HEK293 (cell line): ENCODE measurements around the gene FBXO42.

ENCODE experiments used
- EGR2 ChIP-seq: fragments of 450-650 bp; formaldehyde crosslinking; IDR thresholded peaks from 2 replicates; pipeline ENCODE4 v1.5.1; 2016; ENCODE audit warnings: low read depth, missing biosample characterization, missing genetic modification characterization
- HOXA7 ChIP-seq: sonication (generic); formaldehyde crosslinking; IDR thresholded peaks from 2 replicates; pipeline ENCODE4 v1.8.1; 2022; ENCODE audit warnings: missing genetic modification reagents, borderline replicate concordance
- KLF1 ChIP-seq: fragments of 450-650 bp; formaldehyde crosslinking; IDR thresholded peaks from 2 replicates; pipeline ENCODE4 v1.5.1; 2016; ENCODE audit warnings: missing biosample characterization, missing genetic modification characterization
- KLF8 ChIP-seq: fragments of 450-650 bp; formaldehyde crosslinking; IDR thresholded peaks from 2 replicates; pipeline ENCODE4 v1.5.1; 2016; ENCODE audit warnings: missing biosample characterization, missing genetic modification characterization
- SETDB1 ChIP-seq: IDR thresholded peaks from one replicate; pipeline ENCODE4 v1.6.1; 2017; ENCODE audit warnings: mild to moderate bottlenecking, low read length, moderate library complexity, mixed read lengths; ENCODE audit not compliant: insufficient read length
- ZBTB1 ChIP-seq: fragments of 450-650 bp; formaldehyde crosslinking; IDR thresholded peaks from 2 replicates; pipeline ENCODE4 v1.5.1; 2016; ENCODE audit warnings: missing biosample characterization, missing genetic modification characterization
- ZBTB17 ChIP-seq: fragments of 450-650 bp; formaldehyde crosslinking; IDR thresholded peaks from 2 replicates; pipeline ENCODE4 v1.5.1; 2016; ENCODE audit warnings: missing biosample characterization, missing genetic modification characterization
- ZBTB7A ChIP-seq: fragments of 450-650 bp; formaldehyde crosslinking; IDR thresholded peaks from 2 replicates; pipeline ENCODE4 v1.5.1; 2016; ENCODE audit warnings: low read depth, missing biosample characterization, missing genetic modification characterization
- ZNF121 ChIP-seq: fragments of 450-650 bp; formaldehyde crosslinking; IDR thresholded peaks from 2 replicates; pipeline ENCODE4 v1.5.1; 2016; ENCODE audit warnings: missing biosample characterization, missing genetic modification characterization
- ZNF174 ChIP-seq: fragments of 450-650 bp; formaldehyde crosslinking; IDR thresholded peaks from 2 replicates; pipeline ENCODE4 v1.5.0; 2017; ENCODE audit warnings: missing biosample characterization, mild to moderate bottlenecking, missing genetic modification characterization
- ZNF292 ChIP-seq: fragments of 450-650 bp; formaldehyde crosslinking; IDR thresholded peaks from 2 replicates; pipeline ENCODE4 v1.5.1; 2016; ENCODE audit warnings: low read depth, missing biosample characterization, missing genetic modification characterization, borderline replicate concordance
- ZNF37A ChIP-seq: fragments of 450-650 bp; IDR thresholded peaks from 2 replicates; pipeline ENCODE4 v1.5.1; 2018; ENCODE audit warnings: missing biosample characterization, missing genetic modification characterization
- ZNF416 ChIP-seq: fragments of 450-650 bp; formaldehyde crosslinking; IDR thresholded peaks from 2 replicates; pipeline ENCODE4 v1.5.1; 2016; ENCODE audit warnings: missing biosample characterization, missing genetic modification characterization
- ZNF560 ChIP-seq: fragments of 450-650 bp; formaldehyde crosslinking; IDR thresholded peaks from 2 replicates; pipeline ENCODE4 v1.5.1; 2017; ENCODE audit warnings: missing biosample characterization, missing genetic modification characterization, borderline replicate concordance
- ZNF660 ChIP-seq: fragments of 450-650 bp; IDR thresholded peaks from 2 replicates; pipeline ENCODE4 v1.5.1; 2018; ENCODE audit warnings: missing biosample characterization, mild to moderate bottlenecking, missing genetic modification characterization
- ZNF664 ChIP-seq: fragments of 450-650 bp; formaldehyde crosslinking; IDR thresholded peaks from 2 replicates; pipeline ENCODE4 v1.5.1; 2016; ENCODE audit warnings: missing biosample characterization, missing genetic modification characterization
- ZNF701 ChIP-seq: fragments of 450-650 bp; formaldehyde crosslinking; IDR thresholded peaks from 2 replicates; pipeline ENCODE4 v1.5.1; 2016; ENCODE audit warnings: missing biosample characterization, missing genetic modification characterization
- ZNF768 ChIP-seq: fragments of 450-650 bp; formaldehyde crosslinking; IDR thresholded peaks from 2 replicates; pipeline ENCODE4 v1.5.1; 2018; ENCODE audit warnings: missing biosample characterization, mild to moderate bottlenecking, missing genetic modification characterization
- ZSCAN16 ChIP-seq: fragments of 450-650 bp; formaldehyde crosslinking; IDR thresholded peaks from 2 replicates; pipeline ENCODE4 v1.5.1; 2016; ENCODE audit warnings: missing biosample characterization, missing genetic modification characterization
- TF ChIP-seq, protein P1 (sequence below): fragments of 450-650 bp; formaldehyde crosslinking; IDR thresholded peaks from 2 replicates; pipeline ENCODE4 v1.5.1; 2016; ENCODE audit warnings: missing biosample characterization, missing genetic modification characterization, low read depth
- TF ChIP-seq, protein P2 (sequence below): fragments of 450-650 bp; formaldehyde crosslinking; IDR thresholded peaks from 2 replicates; pipeline ENCODE4 v1.5.1; 2016; ENCODE audit warnings: missing biosample characterization, missing genetic modification characterization
- TF ChIP-seq, protein P3 (sequence below): IDR thresholded peaks from 2 replicates; pipeline ENCODE4 v1.6.1; 2011; ENCODE audit warnings: mild to moderate bottlenecking, low read depth, low read length, borderline replicate concordance
- TF ChIP-seq, protein P4 (sequence below): fragments of 450-650 bp; formaldehyde crosslinking; IDR thresholded peaks from 2 replicates; pipeline ENCODE4 v1.5.1; 2017; ENCODE audit warnings: missing biosample characterization, missing genetic modification characterization
- TF ChIP-seq, protein P5 (sequence below): fragments of 450-650 bp; formaldehyde crosslinking; conservative IDR thresholded peaks from 2 replicates; pipeline ENCODE4 v1.5.1; 2016; ENCODE audit warnings: low read depth, missing biosample characterization, missing genetic modification characterization
- TF ChIP-seq, protein P6 (sequence below): fragments of 450-650 bp; formaldehyde crosslinking; IDR thresholded peaks from 2 replicates; pipeline ENCODE4 v1.5.1; 2016; ENCODE audit warnings: missing biosample characterization, missing genetic modification characterization

Gene FBXO42

DNA sequence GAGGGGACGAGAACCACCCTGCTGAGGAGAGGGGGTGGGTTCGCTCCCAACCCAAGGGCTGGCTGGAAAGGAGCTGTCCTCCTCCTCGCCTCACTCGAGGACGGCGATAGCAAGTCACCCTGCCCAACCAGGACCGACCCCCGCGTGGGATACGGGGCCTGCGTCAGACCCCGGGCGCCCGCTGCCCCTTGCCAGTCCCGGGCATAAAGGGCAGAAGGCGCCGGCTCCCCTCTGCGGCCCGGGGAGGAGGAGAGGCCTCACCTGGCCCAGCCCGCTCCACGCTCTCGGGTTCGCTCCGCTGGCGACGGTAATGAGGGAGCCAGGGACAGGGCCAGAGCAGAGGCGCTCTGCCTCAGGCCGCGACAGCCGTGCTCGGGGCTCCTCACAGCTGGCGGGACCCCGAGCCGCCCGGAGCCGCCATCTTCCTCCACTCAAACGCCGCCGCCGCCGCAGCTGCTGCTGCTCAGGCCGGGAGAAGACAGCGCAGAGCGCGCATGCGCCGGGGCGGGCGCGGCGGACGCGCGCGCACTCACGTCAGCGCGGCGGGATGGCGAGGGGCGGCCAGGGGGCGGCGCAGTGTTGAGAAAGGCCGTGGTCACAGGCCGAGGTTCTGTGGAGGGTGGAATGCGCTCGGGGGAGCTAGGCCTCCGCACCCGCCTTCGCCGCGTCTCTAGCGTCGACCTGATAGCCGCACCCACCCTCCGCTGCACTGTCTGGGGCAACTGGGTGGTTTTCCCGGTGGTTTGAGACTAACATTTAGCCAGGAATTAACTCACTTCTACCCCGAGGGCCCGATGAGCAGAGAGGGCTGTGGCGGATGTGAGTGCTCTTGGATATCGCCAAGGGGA is at the start of gene FBXO42 (continued):
- TF ChIP-seq HOXA7 (CRISPR knock-in tag) (no peak), ZNF292 (tag by site-specific recombination) (no peak), ZNF37A (tag by site-specific recombination) (no peak), KLF1 (peak; percentile 20; the same call in 1 of the 2 replicates), ZSCAN16 (tag by site-specific recombination) (no peak), ZNF701 (0 out of 2 replicates have a peak, but pooled peaks have one; percentile 19), EGR2 (tag by site-specific recombination) (peak; percentile 77), ZNF768 (tag by site-specific recombination) (no peak), KLF8 (tag by site-specific recombination) (peak; percentile 77), SETDB1 (no peak), ZNF174 (tag by site-specific recombination) (no peak), ZBTB17 (peak; percentile 47), ZNF560 (tag by site-specific recombination) (peak; percentile 43; the same call in 1 of the 2 replicates), ZNF121 (tag by site-specific recombination) (no peak), ZNF664 (tag by site-specific recombination) (no peak), ZBTB1 (tag by site-specific recombination) (no peak), ZBTB7A (tag by site-specific recombination) (peak; percentile 46; the same call in 1 of the 2 replicates), ZNF416 (tag by site-specific recombination) (no peak), ZNF660 (tag by site-specific recombination) (peak; percentile 86; the same call in 1 of the 2 replicates)
- TF ChIP-seq, protein P1, sequence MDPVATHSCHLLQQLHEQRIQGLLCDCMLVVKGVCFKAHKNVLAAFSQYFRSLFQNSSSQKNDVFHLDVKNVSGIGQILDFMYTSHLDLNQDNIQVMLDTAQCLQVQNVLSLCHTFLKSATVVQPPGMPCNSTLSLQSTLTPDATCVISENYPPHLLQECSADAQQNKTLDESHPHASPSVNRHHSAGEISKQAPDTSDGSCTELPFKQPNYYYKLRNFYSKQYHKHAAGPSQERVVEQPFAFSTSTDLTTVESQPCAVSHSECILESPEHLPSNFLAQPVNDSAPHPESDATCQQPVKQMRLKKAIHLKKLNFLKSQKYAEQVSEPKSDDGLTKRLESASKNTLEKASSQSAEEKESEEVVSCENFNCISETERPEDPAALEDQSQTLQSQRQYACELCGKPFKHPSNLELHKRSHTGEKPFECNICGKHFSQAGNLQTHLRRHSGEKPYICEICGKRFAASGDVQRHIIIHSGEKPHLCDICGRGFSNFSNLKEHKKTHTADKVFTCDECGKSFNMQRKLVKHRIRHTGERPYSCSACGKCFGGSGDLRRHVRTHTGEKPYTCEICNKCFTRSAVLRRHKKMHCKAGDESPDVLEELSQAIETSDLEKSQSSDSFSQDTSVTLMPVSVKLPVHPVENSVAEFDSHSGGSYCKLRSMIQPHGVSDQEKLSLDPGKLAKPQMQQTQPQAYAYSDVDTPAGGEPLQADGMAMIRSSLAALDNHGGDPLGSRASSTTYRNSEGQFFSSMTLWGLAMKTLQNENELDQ (tag by site-specific recombination), result no peak
- TF ChIP-seq, protein P2, sequence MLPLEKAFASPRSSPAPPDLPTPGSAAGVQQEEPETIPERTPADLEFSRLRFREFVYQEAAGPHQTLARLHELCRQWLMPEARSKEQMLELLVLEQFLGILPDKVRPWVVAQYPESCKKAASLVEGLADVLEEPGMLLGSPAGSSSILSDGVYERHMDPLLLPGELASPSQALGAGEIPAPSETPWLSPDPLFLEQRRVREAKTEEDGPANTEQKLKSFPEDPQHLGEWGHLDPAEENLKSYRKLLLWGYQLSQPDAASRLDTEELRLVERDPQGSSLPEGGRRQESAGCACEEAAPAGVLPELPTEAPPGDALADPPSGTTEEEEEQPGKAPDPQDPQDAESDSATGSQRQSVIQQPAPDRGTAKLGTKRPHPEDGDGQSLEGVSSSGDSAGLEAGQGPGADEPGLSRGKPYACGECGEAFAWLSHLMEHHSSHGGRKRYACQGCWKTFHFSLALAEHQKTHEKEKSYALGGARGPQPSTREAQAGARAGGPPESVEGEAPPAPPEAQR (tag by site-specific recombination), result no peak
- TF ChIP-seq, protein P3, sequence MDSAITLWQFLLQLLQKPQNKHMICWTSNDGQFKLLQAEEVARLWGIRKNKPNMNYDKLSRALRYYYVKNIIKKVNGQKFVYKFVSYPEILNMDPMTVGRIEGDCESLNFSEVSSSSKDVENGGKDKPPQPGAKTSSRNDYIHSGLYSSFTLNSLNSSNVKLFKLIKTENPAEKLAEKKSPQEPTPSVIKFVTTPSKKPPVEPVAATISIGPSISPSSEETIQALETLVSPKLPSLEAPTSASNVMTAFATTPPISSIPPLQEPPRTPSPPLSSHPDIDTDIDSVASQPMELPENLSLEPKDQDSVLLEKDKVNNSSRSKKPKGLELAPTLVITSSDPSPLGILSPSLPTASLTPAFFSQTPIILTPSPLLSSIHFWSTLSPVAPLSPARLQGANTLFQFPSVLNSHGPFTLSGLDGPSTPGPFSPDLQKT, result no peak
- TF ChIP-seq, protein P4, sequence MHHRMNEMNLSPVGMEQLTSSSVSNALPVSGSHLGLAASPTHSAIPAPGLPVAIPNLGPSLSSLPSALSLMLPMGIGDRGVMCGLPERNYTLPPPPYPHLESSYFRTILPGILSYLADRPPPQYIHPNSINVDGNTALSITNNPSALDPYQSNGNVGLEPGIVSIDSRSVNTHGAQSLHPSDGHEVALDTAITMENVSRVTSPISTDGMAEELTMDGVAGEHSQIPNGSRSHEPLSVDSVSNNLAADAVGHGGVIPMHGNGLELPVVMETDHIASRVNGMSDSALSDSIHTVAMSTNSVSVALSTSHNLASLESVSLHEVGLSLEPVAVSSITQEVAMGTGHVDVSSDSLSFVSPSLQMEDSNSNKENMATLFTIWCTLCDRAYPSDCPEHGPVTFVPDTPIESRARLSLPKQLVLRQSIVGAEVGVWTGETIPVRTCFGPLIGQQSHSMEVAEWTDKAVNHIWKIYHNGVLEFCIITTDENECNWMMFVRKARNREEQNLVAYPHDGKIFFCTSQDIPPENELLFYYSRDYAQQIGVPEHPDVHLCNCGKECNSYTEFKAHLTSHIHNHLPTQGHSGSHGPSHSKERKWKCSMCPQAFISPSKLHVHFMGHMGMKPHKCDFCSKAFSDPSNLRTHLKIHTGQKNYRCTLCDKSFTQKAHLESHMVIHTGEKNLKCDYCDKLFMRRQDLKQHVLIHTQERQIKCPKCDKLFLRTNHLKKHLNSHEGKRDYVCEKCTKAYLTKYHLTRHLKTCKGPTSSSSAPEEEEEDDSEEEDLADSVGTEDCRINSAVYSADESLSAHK (tag by site-specific recombination), result 0 out of 2 replicates have a peak, but pooled peaks have one; percentile 15
- TF ChIP-seq, protein P5, sequence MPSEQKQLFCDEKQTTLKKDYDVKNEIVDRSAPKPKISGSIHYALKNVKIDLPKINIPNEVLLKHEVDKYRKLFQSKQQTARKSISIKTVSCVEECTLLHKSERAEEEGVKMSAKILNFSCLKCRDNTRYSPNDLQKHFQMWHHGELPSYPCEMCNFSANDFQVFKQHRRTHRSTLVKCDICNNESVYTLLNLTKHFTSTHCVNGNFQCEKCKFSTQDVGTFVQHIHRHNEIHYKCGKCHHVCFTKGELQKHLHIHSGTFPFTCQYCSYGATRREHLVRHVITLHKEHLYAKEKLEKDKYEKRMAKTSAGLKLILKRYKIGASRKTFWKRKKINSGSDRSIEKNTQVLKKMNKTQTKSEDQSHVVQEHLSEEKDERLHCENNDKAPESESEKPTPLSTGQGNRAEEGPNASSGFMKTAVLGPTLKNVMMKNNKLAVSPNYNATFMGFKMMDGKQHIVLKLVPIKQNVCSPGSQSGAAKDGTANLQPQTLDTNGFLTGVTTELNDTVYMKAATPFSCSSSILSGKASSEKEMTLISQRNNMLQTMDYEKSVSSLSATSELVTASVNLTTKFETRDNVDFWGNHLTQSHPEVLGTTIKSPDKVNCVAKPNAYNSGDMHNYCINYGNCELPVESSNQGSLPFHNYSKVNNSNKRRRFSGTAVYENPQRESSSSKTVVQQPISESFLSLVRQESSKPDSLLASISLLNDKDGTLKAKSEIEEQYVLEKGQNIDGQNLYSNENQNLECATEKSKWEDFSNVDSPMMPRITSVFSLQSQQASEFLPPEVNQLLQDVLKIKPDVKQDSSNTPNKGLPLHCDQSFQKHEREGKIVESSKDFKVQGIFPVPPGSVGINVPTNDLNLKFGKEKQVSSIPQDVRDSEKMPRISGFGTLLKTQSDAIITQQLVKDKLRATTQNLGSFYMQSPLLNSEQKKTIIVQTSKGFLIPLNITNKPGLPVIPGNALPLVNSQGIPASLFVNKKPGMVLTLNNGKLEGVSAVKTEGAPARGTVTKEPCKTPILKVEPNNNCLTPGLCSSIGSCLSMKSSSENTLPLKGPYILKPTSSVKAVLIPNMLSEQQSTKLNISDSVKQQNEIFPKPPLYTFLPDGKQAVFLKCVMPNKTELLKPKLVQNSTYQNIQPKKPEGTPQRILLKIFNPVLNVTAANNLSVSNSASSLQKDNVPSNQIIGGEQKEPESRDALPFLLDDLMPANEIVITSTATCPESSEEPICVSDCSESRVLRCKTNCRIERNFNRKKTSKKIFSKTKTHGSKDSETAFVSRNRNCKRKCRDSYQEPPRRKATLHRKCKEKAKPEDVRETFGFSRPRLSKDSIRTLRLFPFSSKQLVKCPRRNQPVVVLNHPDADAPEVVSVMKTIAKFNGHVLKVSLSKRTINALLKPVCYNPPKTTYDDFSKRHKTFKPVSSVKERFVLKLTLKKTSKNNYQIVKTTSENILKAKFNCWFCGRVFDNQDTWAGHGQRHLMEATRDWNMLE (tag by site-specific recombination), result no peak
- TF ChIP-seq, protein P6, sequence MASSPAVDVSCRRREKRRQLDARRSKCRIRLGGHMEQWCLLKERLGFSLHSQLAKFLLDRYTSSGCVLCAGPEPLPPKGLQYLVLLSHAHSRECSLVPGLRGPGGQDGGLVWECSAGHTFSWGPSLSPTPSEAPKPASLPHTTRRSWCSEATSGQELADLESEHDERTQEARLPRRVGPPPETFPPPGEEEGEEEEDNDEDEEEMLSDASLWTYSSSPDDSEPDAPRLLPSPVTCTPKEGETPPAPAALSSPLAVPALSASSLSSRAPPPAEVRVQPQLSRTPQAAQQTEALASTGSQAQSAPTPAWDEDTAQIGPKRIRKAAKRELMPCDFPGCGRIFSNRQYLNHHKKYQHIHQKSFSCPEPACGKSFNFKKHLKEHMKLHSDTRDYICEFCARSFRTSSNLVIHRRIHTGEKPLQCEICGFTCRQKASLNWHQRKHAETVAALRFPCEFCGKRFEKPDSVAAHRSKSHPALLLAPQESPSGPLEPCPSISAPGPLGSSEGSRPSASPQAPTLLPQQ (tag by site-specific recombination), result peak; percentile 23; the same call in 1 of the 2 replicates
